Neural progenitor cell (in vitro differentiated cells): ENCODE data around the gene TYRP1. TPM values are rescaled to one million over a fixed set of nuclear protein-coding genes. Genes with fewer than 3 reads are reported as not detected.
A peak's percentile ranks its signal among the peaks of the same experiment; 100 is the strongest.

ENCODE experiments used
- DNase-seq: peaks from one replicate; pipeline ENCODE4 v3.0.0-alpha.2; 2016; ENCODE audit warnings: low spot score
- H2AFZ ChIP-seq: fragments of 200-600 bp; sonication (generic); replicated peaks from 2 replicates; pipeline ENCODE4 v1.6.1; 2016; ENCODE audit warnings: antibody characterized with exemption
- H3F3A ChIP-seq: fragments of 200-600 bp; sonication (generic); 2 replicates; pipeline ENCODE4 v1.6.1; 2016; ENCODE audit warnings: antibody characterized with exemption, low read depth
- H3K27ac ChIP-seq: fragments of 200-600 bp; sonication (generic); 2 replicates; pipeline ENCODE4 v1.5.1; 2016; ENCODE audit warnings: mild to moderate bottlenecking
- H3K27me3 ChIP-seq: fragments of 200-600 bp; sonication (generic); 2 replicates; pipeline ENCODE4 v1.6.1; 2016; ENCODE audit warnings: mild to moderate bottlenecking, moderate library complexity
- H3K36me3 ChIP-seq: fragments of 200-600 bp; sonication (generic); 2 replicates; pipeline ENCODE4 v1.5.1; 2016
- H3K4me1 ChIP-seq: fragments of 200-600 bp; sonication (generic); 2 replicates; pipeline ENCODE4 v1.6.1; 2016; ENCODE audit warnings: mixed run types
- H3K4me2 ChIP-seq: fragments of 200-600 bp; sonication (generic); 2 replicates; pipeline ENCODE4 v1.6.1; 2016
- H3K4me3 ChIP-seq: fragments of 200-600 bp; sonication (generic); 2 replicates; pipeline ENCODE4 v1.5.1; 2016
- H3K79me2 ChIP-seq: fragments of 200-600 bp; sonication (generic); 2 replicates; pipeline ENCODE4 v1.6.1; 2016; ENCODE audit warnings: low read depth
- H3K9ac ChIP-seq: fragments of 200-600 bp; sonication (generic); 2 replicates; pipeline ENCODE4 v1.6.1; 2016
- H3K9me3 ChIP-seq: fragments of 200-600 bp; sonication (generic); 2 replicates; pipeline ENCODE4 v1.5.1; 2016; ENCODE audit warnings: low read depth
- H4K20me1 ChIP-seq: fragments of 200-600 bp; sonication (generic); 2 replicates; pipeline ENCODE4 v1.6.1; 2016; ENCODE audit warnings: low read depth
- H3K27ac Mint-ChIP-seq: 3 replicates; pipeline ENCODE4 v1.8.0; 2021; ENCODE audit warnings: mixed read lengths
- H3K27me3 Mint-ChIP-seq: 2 replicates; pipeline ENCODE4 v1.8.0; 2022; ENCODE audit warnings: low read depth, mild to moderate bottlenecking, inconsistent platforms, moderate library complexity, mixed read lengths; ENCODE audit not compliant: insufficient read depth
- H3K36me3 Mint-ChIP-seq: 3 replicates; pipeline ENCODE4 v1.8.0; 2021; ENCODE audit warnings: mixed read lengths
- H3K4me1 Mint-ChIP-seq: 3 replicates; pipeline ENCODE4 v1.8.0; 2021; ENCODE audit warnings: mixed read lengths
- H3K4me3 Mint-ChIP-seq: 3 replicates; pipeline ENCODE4 v1.8.0; 2021; ENCODE audit warnings: mild to moderate bottlenecking, moderate library complexity, mixed read lengths
- H3K9me3 Mint-ChIP-seq: 3 replicates; pipeline ENCODE4 v1.8.0; 2020; ENCODE audit warnings: mixed read lengths
- EZH2 ChIP-seq: fragments of 200-600 bp; sonication (generic); IDR thresholded peaks from 2 replicates; pipeline ENCODE4 v1.6.1; 2017; ENCODE audit warnings: antibody characterized with exemption, mild to moderate bottlenecking, moderate library complexity
- EZH2phosphoT487 ChIP-seq: fragments of 200-600 bp; sonication (generic); IDR thresholded peaks from 2 replicates; pipeline ENCODE4 v1.6.1; 2017; ENCODE audit warnings: antibody characterized with exemption
- total RNA-seq: library from RNA; depleted of rRNA; stranded (reverse); fragments of >200 nt; gene quantifications from 2 replicates; pipeline ENCODE4 v1.2.3, GENCODE V29; 2015; ENCODE audit warnings: low replicate concordance
- TF ChIP-seq, protein P1 (sequence below): fragments of 200-600 bp; sonication (generic); IDR thresholded peaks from 2 replicates; pipeline ENCODE4 v1.5.1; 2017; ENCODE audit warnings: antibody characterized with exemption, mild to moderate bottlenecking

The TYRP1 gene
- total RNA-seq, 1 donor from 2014 or later = 0.75 TPM

DNA sequence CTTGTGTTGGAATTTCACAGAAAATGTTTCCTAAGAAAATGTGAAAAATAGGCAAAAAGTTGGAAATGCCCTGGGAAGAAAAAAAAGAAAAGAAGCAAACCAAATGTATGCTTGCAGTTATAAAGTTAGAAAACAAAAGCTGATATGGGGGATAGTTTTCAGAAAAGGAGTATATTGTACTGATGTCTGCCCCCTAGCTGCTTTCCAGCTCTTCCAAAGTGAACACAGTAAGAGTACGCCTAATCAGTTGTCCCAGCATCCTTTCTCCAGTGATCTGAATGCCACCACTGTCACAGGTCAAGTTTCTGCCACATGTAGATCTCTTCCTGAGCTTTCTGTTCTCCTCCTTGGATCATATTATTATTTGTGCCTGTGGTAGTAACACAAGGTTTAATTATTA, 5.8 kb downstream of the TYRP1 start:
- no peak overlapping the region for H3K4me2 ChIP-seq
- H4K20me1 ChIP-seq = no peaks in the 10 kb centered on the region
- H3K36me3 Mint-ChIP-seq = no peaks in the 10 kb centered on the region
- no peaks in the 10 kb centered on the region for H3K27me3 Mint-ChIP-seq
- no peaks in the 10 kb centered on the region for H3K79me2 ChIP-seq
- no peak overlapping the region for H3K27ac ChIP-seq
- H3K4me3 ChIP-seq = no peak overlapping the region
- no peaks in the 10 kb centered on the region for H3K27me3 ChIP-seq
- TF ChIP-seq EZH2 (no peak), EZH2phosphoT487 (no peak)
- TF ChIP-seq, protein P1, sequence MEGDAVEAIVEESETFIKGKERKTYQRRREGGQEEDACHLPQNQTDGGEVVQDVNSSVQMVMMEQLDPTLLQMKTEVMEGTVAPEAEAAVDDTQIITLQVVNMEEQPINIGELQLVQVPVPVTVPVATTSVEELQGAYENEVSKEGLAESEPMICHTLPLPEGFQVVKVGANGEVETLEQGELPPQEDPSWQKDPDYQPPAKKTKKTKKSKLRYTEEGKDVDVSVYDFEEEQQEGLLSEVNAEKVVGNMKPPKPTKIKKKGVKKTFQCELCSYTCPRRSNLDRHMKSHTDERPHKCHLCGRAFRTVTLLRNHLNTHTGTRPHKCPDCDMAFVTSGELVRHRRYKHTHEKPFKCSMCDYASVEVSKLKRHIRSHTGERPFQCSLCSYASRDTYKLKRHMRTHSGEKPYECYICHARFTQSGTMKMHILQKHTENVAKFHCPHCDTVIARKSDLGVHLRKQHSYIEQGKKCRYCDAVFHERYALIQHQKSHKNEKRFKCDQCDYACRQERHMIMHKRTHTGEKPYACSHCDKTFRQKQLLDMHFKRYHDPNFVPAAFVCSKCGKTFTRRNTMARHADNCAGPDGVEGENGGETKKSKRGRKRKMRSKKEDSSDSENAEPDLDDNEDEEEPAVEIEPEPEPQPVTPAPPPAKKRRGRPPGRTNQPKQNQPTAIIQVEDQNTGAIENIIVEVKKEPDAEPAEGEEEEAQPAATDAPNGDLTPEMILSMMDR = peak; percentile 26
- H2AFZ ChIP-seq = no peak overlapping the region
- no peak overlapping the region for H3K9ac ChIP-seq
- DNase-seq = no peak
- peaks cover 2% of the 10 kb centered on the region for H3K4me1 Mint-ChIP-seq
- no peak overlapping the region for H3K4me3 Mint-ChIP-seq
- H3F3A ChIP-seq = no peaks in the 10 kb centered on the region
- no peaks in the 10 kb centered on the region for H3K4me1 ChIP-seq
- H3K27ac Mint-ChIP-seq = no peak overlapping the region
- no peaks in the 10 kb centered on the region for H3K9me3 ChIP-seq
- no peaks in the 10 kb centered on the region for H3K9me3 Mint-ChIP-seq
- H3K36me3 ChIP-seq = no peaks in the 10 kb centered on the region

DNA sequence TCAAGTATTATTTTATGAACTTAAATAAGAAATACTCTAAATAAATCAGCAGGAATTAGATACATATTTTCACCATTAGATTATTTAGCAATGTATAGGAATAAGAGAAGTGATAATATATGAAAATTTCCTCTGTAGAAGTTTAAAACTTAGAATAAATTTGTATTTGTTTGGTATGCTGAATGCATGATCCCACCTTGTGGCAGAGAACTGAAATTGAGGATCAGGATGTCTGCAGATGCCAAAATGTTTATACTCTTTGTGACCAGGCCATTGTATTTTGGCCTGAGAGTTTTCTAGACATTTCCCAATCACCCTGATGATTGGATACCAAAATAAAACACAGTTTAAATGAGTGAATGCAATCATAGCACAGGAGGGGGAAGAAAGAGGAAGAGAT, 6.3 kb downstream of the TYRP1 start:
- H3F3A ChIP-seq = no peaks in the 10 kb centered on the region
- H3K27ac ChIP-seq = no peak overlapping the region
- no peaks in the 10 kb centered on the region for H3K36me3 ChIP-seq
- Mint-ChIP-seq H3K36me3 (no peaks in the 10 kb centered on the region), H3K9me3 (no peaks in the 10 kb centered on the region), H3K27me3 (no peaks in the 10 kb centered on the region), H3K27ac (no peak overlapping the region), H3K4me3 (no peak overlapping the region), H3K4me1 (peaks cover 2% of the 10 kb centered on the region)
- H3K4me3 ChIP-seq = no peak overlapping the region
- H2AFZ ChIP-seq = no peak overlapping the region
- H3K4me1 ChIP-seq = no peaks in the 10 kb centered on the region
- no peaks in the 10 kb centered on the region for H3K79me2 ChIP-seq
- no peak for DNase-seq
- no peaks in the 10 kb centered on the region for H3K27me3 ChIP-seq
- no peak overlapping the region for H3K4me2 ChIP-seq
- H3K9ac ChIP-seq = no peak overlapping the region
- no peaks in the 10 kb centered on the region for H4K20me1 ChIP-seq
- H3K9me3 ChIP-seq = no peaks in the 10 kb centered on the region
- TF ChIP-seq, protein P1 = peak; percentile 36
- TF ChIP-seq EZH2phosphoT487 = no peak

DNA sequence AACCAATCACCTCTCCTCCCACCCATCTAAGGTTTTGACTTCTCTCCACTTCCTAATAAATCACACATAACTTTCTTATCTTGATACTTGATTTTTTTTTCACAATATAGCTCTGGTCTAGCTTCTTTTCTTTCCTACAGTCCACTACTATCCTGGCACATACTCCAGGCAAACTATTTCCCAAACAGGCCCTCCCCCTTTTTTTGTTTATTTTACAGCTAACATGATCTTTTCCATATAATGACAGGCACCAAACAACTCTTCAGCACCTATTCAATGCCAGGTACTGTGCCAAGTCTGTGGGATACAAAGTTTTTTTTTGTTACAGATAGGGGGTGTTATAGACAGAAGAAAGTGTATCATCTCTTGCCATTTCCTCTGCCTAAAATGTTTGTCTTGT, 7.9 kb downstream of the TYRP1 start:
- H3K9me3 ChIP-seq = no peaks in the 10 kb centered on the region
- H4K20me1 ChIP-seq = no peaks in the 10 kb centered on the region
- DNase-seq = no peak
- H3K27ac ChIP-seq = no peak overlapping the region
- no peak for TF ChIP-seq EZH2
- TF ChIP-seq, protein P1 = no peak
- TF ChIP-seq EZH2phosphoT487 = no peak
- no peaks in the 10 kb centered on the region for H3F3A ChIP-seq
- H2AFZ ChIP-seq = no peak overlapping the region
- H3K36me3 Mint-ChIP-seq = no peaks in the 10 kb centered on the region
- H3K4me1 ChIP-seq = no peaks in the 10 kb centered on the region
- H3K9me3 Mint-ChIP-seq = no peaks in the 10 kb centered on the region
- H3K4me3 Mint-ChIP-seq = no peak overlapping the region
- no peaks in the 10 kb centered on the region for H3K27me3 Mint-ChIP-seq
- no peak overlapping the region for H3K9ac ChIP-seq
- H3K27me3 ChIP-seq = no peaks in the 10 kb centered on the region
- H3K4me1 Mint-ChIP-seq = peaks cover 2% of the 10 kb centered on the region
- H3K79me2 ChIP-seq = no peaks in the 10 kb centered on the region
- no peaks in the 10 kb centered on the region for H3K36me3 ChIP-seq
- no peak overlapping the region for H3K4me2 ChIP-seq
- H3K4me3 ChIP-seq = no peak overlapping the region
- no peak overlapping the region for H3K27ac Mint-ChIP-seq
